Type B pancreatic cell (in vitro differentiated cells): Measurements from ENCODE around the gene EPHA2. TPM values are rescaled to one million over a fixed set of nuclear protein-coding genes. Genes with fewer than 3 reads are reported as not detected.

Source experiments
- DNase-seq: peaks from one replicate; pipeline ENCODE4 v3.0.0; 2021; ENCODE audit warnings: mixed read lengths; ENCODE audit not compliant: unreplicated experiment; ENCODE audit errors: extremely low spot score
- H3K27ac Mint-ChIP-seq: 2 replicates; pipeline ENCODE4 v1.8.0; 2021; ENCODE audit warnings: mild to moderate bottlenecking, mixed read lengths
- H3K27me3 Mint-ChIP-seq: 2 replicates; pipeline ENCODE4 v1.8.0; 2021; ENCODE audit warnings: mixed read lengths
- H3K36me3 Mint-ChIP-seq: 2 replicates; pipeline ENCODE4 v1.8.0; 2021; ENCODE audit warnings: mixed read lengths
- H3K4me1 Mint-ChIP-seq: one replicate; pipeline ENCODE4 v1.8.0; 2021; ENCODE audit warnings: mixed read lengths; ENCODE audit not compliant: unreplicated experiment
- H3K4me3 Mint-ChIP-seq: 2 replicates; pipeline ENCODE4 v1.8.0; 2021; ENCODE audit warnings: mild to moderate bottlenecking, mixed read lengths
- H3K9me3 Mint-ChIP-seq: 2 replicates; pipeline ENCODE4 v1.8.0; 2021; ENCODE audit warnings: mixed read lengths
- total RNA-seq: library from RNA; stranded (reverse); gene quantifications from 2 replicates; pipeline ENCODE4 v1.2.1, GENCODE V29; 2021; ENCODE audit warnings: low replicate concordance
- TF ChIP-seq, protein P1 (sequence below): fragments of 200-600 bp; sonication (generic); conservative IDR thresholded peaks from 2 replicates; pipeline ENCODE4 v1.5.0; 2021; ENCODE audit warnings: antibody characterized with exemption, mild to moderate bottlenecking

The EPHA2 gene
- total RNA-seq, 1 donor from 2014 or later = 40.3 TPM

DNA sequence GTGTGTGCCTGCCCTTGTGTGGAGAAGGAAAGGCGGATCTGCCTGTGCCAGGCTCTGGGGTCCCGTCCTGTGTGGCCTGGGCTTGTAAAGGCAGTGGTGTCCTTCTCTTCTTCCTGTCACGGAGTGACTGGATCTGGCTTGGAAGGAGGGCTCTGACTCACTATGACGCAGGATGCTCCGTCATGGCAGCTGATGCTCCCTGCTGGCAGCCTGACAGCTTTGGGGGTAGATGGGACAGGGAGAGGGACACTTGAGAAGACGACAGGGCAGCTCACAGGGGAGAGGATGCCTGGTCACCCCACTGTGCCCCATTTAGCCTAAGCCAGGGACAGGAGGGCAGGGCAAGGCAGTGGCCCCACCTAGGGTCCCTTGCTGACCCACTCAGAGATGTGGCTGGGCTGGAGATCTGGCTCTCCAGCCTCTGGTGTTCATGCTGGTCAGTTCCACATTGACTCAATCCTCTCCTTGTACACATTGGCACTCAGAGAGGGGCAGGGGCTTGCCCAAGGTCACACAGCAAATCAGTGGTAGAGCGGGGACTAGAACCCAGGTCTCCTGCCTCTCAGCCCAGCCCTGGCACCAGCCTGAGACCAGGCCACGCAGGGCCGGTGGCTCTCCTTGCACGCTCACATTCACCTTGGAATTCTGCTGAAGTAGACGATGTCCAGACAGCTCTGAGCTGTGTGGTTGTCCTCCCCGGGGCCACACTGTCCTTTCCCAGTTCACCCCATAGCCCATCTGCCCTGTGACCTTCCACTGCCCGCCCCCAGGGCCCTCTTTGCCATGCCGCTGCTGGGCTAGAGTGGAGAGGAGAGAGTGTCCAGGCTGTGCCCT is 79.6 kb downstream of the EPHA2 start:
- Mint-ChIP-seq H3K4me1 (peaks cover 28% of the 10 kb centered on the region), H3K9me3 (no peaks in the 10 kb centered on the region), H3K4me3 (no peak overlapping the region), H3K27ac (no peak overlapping the region), H3K27me3 (peaks cover 13% of the 10 kb centered on the region), H3K36me3 (no peaks in the 10 kb centered on the region)
- TF ChIP-seq, protein P1, sequence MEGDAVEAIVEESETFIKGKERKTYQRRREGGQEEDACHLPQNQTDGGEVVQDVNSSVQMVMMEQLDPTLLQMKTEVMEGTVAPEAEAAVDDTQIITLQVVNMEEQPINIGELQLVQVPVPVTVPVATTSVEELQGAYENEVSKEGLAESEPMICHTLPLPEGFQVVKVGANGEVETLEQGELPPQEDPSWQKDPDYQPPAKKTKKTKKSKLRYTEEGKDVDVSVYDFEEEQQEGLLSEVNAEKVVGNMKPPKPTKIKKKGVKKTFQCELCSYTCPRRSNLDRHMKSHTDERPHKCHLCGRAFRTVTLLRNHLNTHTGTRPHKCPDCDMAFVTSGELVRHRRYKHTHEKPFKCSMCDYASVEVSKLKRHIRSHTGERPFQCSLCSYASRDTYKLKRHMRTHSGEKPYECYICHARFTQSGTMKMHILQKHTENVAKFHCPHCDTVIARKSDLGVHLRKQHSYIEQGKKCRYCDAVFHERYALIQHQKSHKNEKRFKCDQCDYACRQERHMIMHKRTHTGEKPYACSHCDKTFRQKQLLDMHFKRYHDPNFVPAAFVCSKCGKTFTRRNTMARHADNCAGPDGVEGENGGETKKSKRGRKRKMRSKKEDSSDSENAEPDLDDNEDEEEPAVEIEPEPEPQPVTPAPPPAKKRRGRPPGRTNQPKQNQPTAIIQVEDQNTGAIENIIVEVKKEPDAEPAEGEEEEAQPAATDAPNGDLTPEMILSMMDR = no peak
- DNase-seq = no peak

DNA sequence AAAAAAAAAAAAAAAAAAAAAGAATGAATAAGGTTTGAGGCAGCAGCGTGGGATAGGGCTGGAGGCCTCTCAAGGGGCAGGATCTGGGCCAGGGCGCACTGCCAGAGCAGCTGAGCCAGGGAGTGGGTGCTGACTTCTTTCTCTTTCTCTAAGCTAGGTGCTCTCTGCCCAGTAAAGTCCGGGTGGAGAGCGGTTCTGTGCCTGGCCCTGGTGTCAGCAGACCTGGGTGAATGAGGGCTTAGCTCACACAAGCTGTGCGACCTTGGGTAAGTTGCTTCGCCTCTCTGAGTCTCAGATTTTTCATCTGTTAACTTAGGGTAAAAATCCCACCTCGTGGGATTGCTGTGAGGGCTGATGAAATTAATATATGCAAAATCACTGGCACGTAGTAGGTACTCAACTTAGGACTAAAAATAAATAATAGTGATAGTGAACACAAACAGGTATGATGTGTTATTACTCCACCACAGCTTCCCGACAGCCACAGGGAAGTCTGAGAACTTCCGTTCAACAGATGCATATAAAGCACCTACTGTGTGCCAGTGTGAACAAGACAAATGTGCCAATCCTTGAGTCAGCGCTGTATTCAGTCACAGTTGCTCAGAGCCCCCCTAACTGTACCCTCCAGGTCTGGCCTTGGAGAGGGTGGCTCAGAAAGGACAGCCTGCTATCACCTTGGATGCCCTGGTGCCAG is 80.4 kb downstream of the EPHA2 start:
- peaks cover 26% of the 10 kb centered on the region for H3K4me1 Mint-ChIP-seq
- peaks cover 13% of the 10 kb centered on the region for H3K27me3 Mint-ChIP-seq
- H3K9me3 Mint-ChIP-seq = no peaks in the 10 kb centered on the region
- no peak overlapping the region for H3K27ac Mint-ChIP-seq
- H3K36me3 Mint-ChIP-seq = no peaks in the 10 kb centered on the region
- H3K4me3 Mint-ChIP-seq = no peak overlapping the region
- DNase-seq = no peak
- TF ChIP-seq, protein P1 = no peak

Other genes with a start within 250 kb of the EPHA2 start
- gene ZBTB17, start 180.0 kb downstream of the EPHA2 start, total RNA-seq = 27.8 and 42.2 TPM in 2 replicates
- not detected in 2 replicates for gene SRARP, start 151.8 kb downstream of the EPHA2 start, total RNA-seq
- gene HSPB7, start 138.0 kb downstream of the EPHA2 start, total RNA-seq = 0.48 and 0.64 TPM in 2 replicates
- gene CLCNKA, start 134.0 kb downstream of the EPHA2 start, total RNA-seq = 0.38 and 1.6 TPM in 2 replicates
- gene CLCNKB, start 112.3 kb downstream of the EPHA2 start, total RNA-seq = 0.95 and 1.6 TPM in 2 replicates
- 1.4 and 3.1 TPM in 2 replicates for gene FAM131C, start 82.4 kb downstream of the EPHA2 start, total RNA-seq
- gene ARHGEF19, start 56.6 kb upstream of the EPHA2 start, total RNA-seq = 20.2 and 29.5 TPM in 2 replicates
- 11.1 and 12.9 TPM in 2 replicates for gene CPLANE2, start 81.1 kb upstream of the EPHA2 start, total RNA-seq
- gene FBXO42, start 196.4 kb upstream of the EPHA2 start, total RNA-seq = 18.4 and 19.0 TPM in 2 replicates
- 127 and 140 TPM in 2 replicates for gene SZRD1, start 211.2 kb upstream of the EPHA2 start, total RNA-seq